ENCODE measurements around the gene TCTN3.

Gene TCTN3

GRCh38 chr10:95683966-95684365 is 9.8 kb downstream of the TCTN3 start:
- H3K36me3 ChIP-seq (ENCODE audit: control insufficient read depth in 2 of 2, insufficient read depth in 1 of 2, low read length in 2 of 2): peaks cover 62 to 83% of the 10 kb centered on the region in 2 experiments

GRCh38 chr10:95675403-95676116 is 18.2 kb downstream of the TCTN3 start:
- Histone ChIP-seq H3K4me3 (ENCODE audit: low read depth, low read length) (no peak overlapping the region), H3K9me3 (ENCODE audit: control insufficient read depth, insufficient read depth, low read depth, low read length) (no peaks in the 10 kb centered on the region), H3K36me3 (ENCODE audit: control insufficient read depth in 2 of 2, insufficient read depth in 1 of 2, low read length in 2 of 2) (peaks cover 20 to 51% of the 10 kb centered on the region in 2 experiments), H3K4me1 (ENCODE audit: control insufficient read depth, insufficient read depth, low read length) (no peaks in the 10 kb centered on the region), H3K27ac (ENCODE audit: extremely low read depth, low read depth, low read length) (no peak overlapping the region)
- TF ChIP-seq ZNF555 (tag by site-specific recombination; conservative IDR thresholded peaks at IDR 0.05): no peak
- TF ChIP-seq TSHZ1 (tag by site-specific recombination; IDR thresholded peaks at IDR 0.05; ENCODE audit: borderline replicate concordance): no peak
- TF ChIP-seq PRDM10 (tag by site-specific recombination; IDR thresholded peaks at IDR 0.05): no peak
- no peak for TF ChIP-seq ZNF677 (tag by site-specific recombination; IDR thresholded peaks at IDR 0.05)
- TF ChIP-seq ZNF843 (tag by site-specific recombination; IDR thresholded peaks at IDR 0.05): no peak
- no peak for TF ChIP-seq ZNF324 (tag by site-specific recombination; IDR thresholded peaks at IDR 0.05)
- ChIA-PET CTCF (interaction anchor here (0.6 to 1.6 kb wide), 3 partner anchors 18 to 782 kb away, joined by 3 to 6 read pairs (median 4); partner anchors contain the start of gene TCTN3), POLR2A (no interaction called here)

More at GRCh38 chr10:95683966-95684365, 9.8 kb downstream of the TCTN3 start:
- no peak for TF ChIP-seq ZFP3 (tag by site-specific recombination; IDR thresholded peaks at IDR 0.05; ENCODE audit: low read depth)
- TF ChIP-seq ZNF580 (tag by site-specific recombination; IDR thresholded peaks at IDR 0.05): no peak
- no peak for TF ChIP-seq ZNF398 (tag by site-specific recombination; IDR thresholded peaks at IDR 0.05)
- TF ChIP-seq ZNF626 (tag by site-specific recombination; IDR thresholded peaks at IDR 0.05): no peak
- no peak for TF ChIP-seq ZNF324 (tag by site-specific recombination; IDR thresholded peaks at IDR 0.05)
- TF ChIP-seq ZNF664 (tag by site-specific recombination; IDR thresholded peaks at IDR 0.05): no peak
- no peak for TF ChIP-seq ZNF10 (tag by site-specific recombination; IDR thresholded peaks at IDR 0.05)
- TF ChIP-seq FEZF1 (tag by site-specific recombination; IDR thresholded peaks at IDR 0.05): no peak
- POLR2A ChIA-PET: no interaction called here
- H3K4me1 ChIP-seq (ENCODE audit: control insufficient read depth, insufficient read depth, low read length): no peaks in the 10 kb centered on the region
- H3K4me3 ChIP-seq (ENCODE audit: low read depth, low read length): no peak overlapping the region
- H3K9me3 ChIP-seq (ENCODE audit: control insufficient read depth, insufficient read depth, low read depth, low read length): no peaks in the 10 kb centered on the region
- no peak overlapping the region for H3K27ac ChIP-seq (ENCODE audit: extremely low read depth, low read depth, low read length)
- CTCF ChIA-PET: interaction anchor here (1.0 to 2.1 kb wide), 2 partner anchors 10 to 157 kb away, joined by 3 to 7 read pairs; partner anchors contain the start of gene TCTN3

Data from HEK293 (cell line).